ENCODE measurements around the gene OBSCN.

OBSCN gene

DNA sequence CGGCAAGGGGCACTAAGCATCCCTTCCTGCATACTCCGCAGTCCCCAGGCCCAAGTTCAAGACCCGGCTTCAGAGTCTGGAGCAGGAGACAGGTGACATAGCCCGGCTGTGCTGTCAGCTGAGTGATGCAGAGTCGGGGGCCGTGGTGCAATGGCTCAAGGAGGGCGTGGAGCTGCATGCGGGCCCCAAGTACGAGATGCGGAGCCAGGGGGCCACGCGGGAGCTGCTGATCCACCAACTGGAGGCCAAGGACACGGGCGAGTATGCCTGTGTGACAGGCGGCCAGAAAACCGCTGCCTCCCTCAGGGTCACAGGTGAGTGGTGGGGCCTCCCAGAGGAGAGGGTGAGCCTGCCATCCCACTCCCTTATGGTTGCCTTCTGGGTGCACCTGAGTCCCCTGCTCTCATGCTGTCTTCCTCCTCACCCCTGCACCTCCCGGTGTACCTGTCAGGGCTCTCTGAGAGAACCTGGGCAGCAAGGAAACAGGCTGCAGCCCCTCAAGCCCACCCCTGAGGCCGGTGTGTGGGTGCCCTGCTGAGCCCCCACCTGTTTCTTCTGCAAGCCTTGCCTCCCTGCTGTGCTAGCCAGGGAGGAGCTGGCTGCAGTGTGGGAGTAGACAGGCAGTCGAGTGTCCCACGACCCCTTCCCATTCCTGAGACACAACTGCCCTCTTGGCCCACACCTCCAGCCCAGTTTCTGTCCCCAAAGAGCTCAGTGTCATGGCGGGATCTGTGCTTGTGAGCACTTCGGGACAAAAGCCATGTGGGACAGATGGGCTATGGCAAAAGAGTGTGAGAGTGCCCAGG, 99.6 kb downstream of the OBSCN start:
- in situ Hi-C loops (cut with HindIII; ENCODE audit: low pct_unique_long_range_greater_than_20kb, low sequenced_read_pairs): no loop called here
- TF ChIP-seq JUND (IDR thresholded peaks at IDR 0.05; ENCODE audit: low read depth): no peak
- no peak for DNase-seq (ENCODE audit: low read depth in 1 of 2, low spot score in 1 of 2)

DNA sequence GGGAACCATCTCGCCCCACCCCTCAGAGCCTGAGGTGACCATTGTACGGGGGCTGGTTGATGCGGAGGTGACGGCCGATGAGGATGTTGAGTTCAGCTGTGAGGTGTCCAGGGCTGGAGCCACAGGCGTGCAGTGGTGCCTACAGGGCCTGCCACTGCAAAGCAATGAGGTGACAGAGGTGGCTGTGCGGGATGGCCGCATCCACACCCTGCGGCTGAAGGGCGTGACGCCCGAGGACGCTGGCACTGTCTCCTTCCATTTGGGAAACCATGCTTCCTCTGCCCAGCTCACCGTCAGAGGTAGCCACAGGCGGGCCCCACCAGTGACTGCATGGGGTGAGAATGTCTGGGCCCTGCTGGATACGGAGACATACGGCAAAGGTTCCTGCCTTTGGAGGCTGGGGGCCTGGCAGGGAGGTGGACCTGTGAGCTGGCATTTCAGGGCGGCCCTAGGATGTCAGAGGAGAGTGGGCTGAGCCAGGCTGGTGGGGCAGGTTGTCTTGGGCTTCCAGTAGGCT, 100.3 kb downstream of the OBSCN start:
- in situ Hi-C loops (cut with HindIII; ENCODE audit: low pct_unique_long_range_greater_than_20kb, low sequenced_read_pairs): no loop called here

DNA sequence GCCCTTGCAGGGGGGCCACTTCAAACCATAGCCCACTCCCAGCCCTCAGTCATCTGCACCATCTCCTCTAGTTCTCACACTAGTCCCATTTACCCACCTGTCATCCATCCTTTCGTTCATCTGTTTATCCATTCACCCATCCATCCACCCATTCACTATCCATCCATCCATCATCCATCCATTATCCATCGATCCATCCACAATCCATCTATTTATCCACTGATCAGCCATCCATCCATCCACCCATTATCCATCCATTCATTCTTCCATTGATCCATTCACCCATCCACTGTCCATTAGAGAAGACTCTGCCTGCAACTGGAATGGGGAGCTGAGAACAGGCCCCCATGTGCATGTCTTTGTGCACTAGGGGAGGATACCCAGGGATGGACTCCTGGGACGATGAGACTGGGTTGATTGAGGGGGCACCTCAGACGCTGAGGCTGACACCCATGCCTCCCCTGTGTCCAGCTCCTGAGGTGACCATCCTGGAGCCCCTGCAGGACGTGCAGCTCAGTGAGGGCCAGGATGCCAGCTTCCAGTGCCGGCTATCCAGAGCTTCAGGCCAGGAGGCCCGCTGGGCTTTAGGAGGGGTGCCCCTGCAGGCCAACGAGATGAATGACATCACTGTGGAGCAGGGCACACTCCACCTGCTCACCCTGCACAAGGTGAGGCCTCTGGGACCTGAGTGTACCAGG, 100.9 kb downstream of the OBSCN start:
- in situ Hi-C loops (cut with HindIII; ENCODE audit: low pct_unique_long_range_greater_than_20kb, low sequenced_read_pairs): no loop called here
- no peak for TF ChIP-seq JUND (IDR thresholded peaks at IDR 0.05; ENCODE audit: low read depth)
- DNase-seq (ENCODE audit: low read depth in 1 of 2, low spot score in 1 of 2): peak; percentile 30 to 51

More for the DNA sequence above, 100.3 kb downstream of the OBSCN start:
- TF ChIP-seq JUND (IDR thresholded peaks at IDR 0.05; ENCODE audit: low read depth): no peak
- no peak for DNase-seq (ENCODE audit: low read depth in 1 of 2, low spot score in 1 of 2)

DNA sequence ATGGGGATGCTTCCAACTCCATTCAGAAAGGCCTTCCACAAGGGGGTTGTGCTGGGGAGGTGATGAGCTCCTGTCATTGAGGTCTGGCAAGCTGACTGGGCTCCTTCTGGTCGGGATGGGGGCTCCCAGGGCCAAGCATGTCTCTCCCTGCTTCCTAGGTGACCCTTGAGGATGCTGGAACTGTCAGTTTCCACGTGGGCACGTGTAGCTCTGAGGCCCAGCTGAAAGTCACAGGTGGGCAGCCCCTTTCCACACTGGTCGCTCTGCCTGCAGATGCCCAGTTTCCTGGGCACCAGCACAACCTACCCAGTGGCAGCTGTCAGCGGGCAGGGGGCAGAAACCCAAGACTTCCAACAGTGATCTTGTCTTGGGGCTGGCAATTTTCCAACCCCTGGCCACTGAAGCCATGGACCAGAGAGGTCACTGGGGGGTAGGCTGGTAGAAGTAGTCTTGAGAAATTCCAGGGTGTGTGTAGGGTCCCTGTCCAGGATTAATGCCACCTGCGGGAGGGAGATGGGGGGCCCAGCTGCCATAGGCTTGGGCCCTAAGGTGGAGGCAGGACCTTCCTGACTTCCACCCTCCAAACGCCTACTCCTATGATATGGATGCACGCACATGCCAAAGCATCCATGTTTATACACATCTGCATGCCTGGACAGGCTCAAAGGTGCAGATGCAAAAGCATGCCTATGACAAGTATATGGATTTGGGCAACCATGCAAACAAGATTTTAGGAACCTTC, 101.7 kb downstream of the OBSCN start:
- DNase-seq (ENCODE audit: low read depth in 1 of 2, low spot score in 1 of 2): no peak
- no peak for TF ChIP-seq JUND (IDR thresholded peaks at IDR 0.05; ENCODE audit: low read depth)
- in situ Hi-C loops (cut with HindIII; ENCODE audit: low pct_unique_long_range_greater_than_20kb, low sequenced_read_pairs): no loop called here

- no peak for TF ChIP-seq JUND (IDR thresholded peaks at IDR 0.05; ENCODE audit: low read depth)
- no peak for DNase-seq (ENCODE audit: low read depth in 1 of 2, low spot score in 1 of 2)
- in situ Hi-C loops (cut with HindIII; ENCODE audit: low pct_unique_long_range_greater_than_20kb, low sequenced_read_pairs): no loop called here
These were observed 102.4 kb downstream of the OBSCN start for GRCh38 chr1:228310162-228310792.

DNA sequence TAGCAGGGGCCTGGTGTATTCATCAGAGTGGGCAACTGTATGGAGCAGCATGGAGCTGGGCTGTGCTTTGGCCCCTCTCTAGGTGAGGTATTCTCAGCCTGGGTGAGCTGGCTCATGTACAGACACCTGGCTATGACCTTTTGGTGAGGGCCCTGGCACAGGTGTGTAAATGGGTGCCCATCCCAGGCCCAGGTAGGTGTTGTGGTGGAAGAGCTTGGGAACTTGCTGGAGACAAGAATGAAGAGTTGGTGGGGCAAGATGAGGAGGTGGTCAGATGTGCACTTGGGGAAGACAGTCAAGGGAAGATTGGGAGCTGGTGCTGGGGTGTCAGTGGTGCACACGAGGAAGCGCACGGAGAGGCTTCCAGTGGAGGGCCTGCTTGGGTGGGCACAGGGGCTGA, 103.2 kb downstream of the OBSCN start:
- no peak for DNase-seq (ENCODE audit: low read depth in 1 of 2, low spot score in 1 of 2)
- TF ChIP-seq JUND (IDR thresholded peaks at IDR 0.05; ENCODE audit: low read depth): no peak
- in situ Hi-C loops (cut with HindIII; ENCODE audit: low pct_unique_long_range_greater_than_20kb, low sequenced_read_pairs): no loop called here

DNA sequence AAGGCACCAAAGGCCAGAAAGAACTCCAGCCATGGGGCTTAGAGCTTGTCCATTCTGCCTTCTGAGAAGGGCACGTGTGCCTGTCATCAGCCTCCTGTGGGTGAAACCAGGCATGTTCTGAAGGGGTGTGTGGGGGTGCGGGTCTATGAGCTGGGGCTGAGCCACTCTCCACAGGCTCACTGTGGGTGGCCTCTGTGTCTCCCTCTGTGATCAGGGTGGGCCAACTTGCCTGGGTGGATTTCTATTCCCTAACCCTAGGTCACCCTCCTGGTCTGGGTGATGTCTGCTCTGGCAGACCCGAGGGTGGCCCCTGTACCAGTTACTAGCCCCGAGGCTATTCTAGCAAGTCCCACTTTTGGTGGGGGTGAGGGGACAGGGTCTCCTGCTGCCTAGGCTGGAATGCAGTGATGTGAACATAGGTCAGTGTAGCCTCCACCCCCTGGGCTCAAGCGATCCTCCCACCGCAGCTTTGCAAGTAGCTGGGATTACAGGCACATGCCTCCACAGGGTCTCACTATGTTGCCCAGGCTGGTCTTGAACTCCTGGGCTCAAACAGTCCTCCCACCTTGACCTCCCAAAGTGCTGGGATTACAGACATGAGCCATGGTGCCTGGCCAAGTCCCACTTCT, 104.4 kb downstream of the OBSCN start:
- in situ Hi-C loops (cut with HindIII; ENCODE audit: low pct_unique_long_range_greater_than_20kb, low sequenced_read_pairs): no loop called here
- DNase-seq (ENCODE audit: low read depth in 1 of 2, low spot score in 1 of 2): no peak
- TF ChIP-seq JUND (IDR thresholded peaks at IDR 0.05; ENCODE audit: low read depth): no peak

- TF ChIP-seq JUND (IDR thresholded peaks at IDR 0.05; ENCODE audit: low read depth): no peak
- in situ Hi-C loops (cut with HindIII; ENCODE audit: low pct_unique_long_range_greater_than_20kb, low sequenced_read_pairs): no loop called here
- DNase-seq (ENCODE audit: low read depth in 1 of 2, low spot score in 1 of 2): no peak
These were observed 105.9 kb downstream of the OBSCN start for GRCh38 chr1:228313536-228314277.

GRCh38 chr1:228314315-228314657, 106.4 kb downstream of the OBSCN start:
- DNase-seq (ENCODE audit: low read depth in 1 of 2, low spot score in 1 of 2): no peak
- TF ChIP-seq JUND (IDR thresholded peaks at IDR 0.05; ENCODE audit: low read depth): no peak
- in situ Hi-C loops (cut with HindIII; ENCODE audit: low pct_unique_long_range_greater_than_20kb, low sequenced_read_pairs): no loop called here

- TF ChIP-seq JUND (IDR thresholded peaks at IDR 0.05; ENCODE audit: low read depth): no peak
- DNase-seq (ENCODE audit: low read depth in 1 of 2, low spot score in 1 of 2): no peak
- in situ Hi-C loops (cut with HindIII; ENCODE audit: low pct_unique_long_range_greater_than_20kb, low sequenced_read_pairs): no loop called here
These were observed 107.0 kb downstream of the OBSCN start for GRCh38 chr1:228314658-228315483.

DNA sequence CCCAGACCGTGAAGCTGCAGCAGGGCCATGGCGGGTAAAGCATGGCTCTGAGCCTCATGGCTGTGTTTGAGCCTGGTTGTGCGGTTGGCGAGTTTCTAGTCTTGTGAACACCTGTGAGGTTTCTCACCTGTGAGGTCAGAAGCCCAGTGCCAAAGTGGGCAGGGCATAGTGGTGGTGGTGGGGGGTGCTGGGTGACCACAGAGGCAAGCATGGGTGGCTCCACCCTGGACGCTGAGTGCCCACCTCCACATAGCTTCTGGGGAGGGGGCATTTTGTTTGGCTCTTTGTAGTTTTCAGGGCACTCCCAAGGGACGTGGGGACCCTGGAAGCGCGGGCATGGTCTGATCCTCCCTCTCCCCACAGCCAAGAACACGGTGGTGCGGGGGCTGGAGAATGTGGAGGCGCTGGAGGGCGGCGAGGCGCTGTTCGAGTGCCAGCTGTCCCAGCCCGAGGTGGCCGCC, 107.7 kb downstream of the OBSCN start:
- in situ Hi-C loops (cut with HindIII; ENCODE audit: low pct_unique_long_range_greater_than_20kb, low sequenced_read_pairs): no loop called here
- no peak for DNase-seq (ENCODE audit: low read depth in 1 of 2, low spot score in 1 of 2)
- TF ChIP-seq JUND (IDR thresholded peaks at IDR 0.05; ENCODE audit: low read depth): no peak
